NCI-H226 (cell line): ENCODE results near the gene APOL6.
"Not testable (repeated sequence)": the region's sequence is repeated elsewhere in the genome, so short reads cannot be mapped to it uniquely, and the experiment has no call there.

Source experiments
- DNase-seq: peaks from one replicate; pipeline ENCODE4 v3.0.0-alpha.2; 2015

The APOL6 gene

GRCh38 chr22:35618427-35619223 lies 29.6 kb upstream of the APOL6 start:
- no peak for DNase-seq

DNA sequence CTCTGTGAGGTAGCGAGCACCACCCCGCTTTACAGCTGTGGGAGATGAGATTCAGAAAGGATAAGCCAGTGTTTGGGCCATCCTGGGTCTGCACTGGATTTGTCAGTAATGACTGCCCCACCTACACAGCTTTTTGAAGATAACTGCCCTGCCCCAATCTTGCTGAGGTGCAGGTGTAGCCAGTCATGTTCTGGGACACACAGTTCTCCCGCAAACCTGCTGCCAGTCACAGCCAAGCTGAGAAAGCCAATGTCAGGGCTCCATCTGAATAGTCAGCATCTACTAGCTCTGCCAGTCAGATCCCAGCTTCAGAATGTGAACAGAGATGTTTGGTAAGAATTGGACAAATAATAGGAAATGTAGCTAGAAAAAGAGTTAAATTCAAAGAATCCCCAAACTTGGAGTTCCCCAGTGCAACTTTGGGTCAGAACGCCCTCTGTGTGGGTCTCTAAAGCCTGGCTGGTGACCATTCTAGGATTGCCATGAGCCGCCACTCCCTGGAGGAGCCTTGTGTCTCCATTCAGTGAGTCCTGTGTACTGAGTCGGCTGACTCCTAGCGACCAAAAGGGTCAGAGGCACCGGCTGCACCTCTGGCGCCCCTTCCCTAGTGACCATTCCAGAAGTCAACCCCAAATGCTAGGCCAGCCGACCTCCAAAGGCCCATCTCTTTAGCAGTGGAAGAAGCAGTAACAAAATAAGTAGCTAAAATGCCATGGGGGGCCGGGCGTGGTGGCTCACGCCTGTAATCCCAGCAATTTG lies 28.7 kb upstream of the APOL6 start:
- DNase-seq = no peak

GRCh38 chr22:35620624-35621251 lies 27.5 kb upstream of the APOL6 start:
- no peak for DNase-seq

DNA sequence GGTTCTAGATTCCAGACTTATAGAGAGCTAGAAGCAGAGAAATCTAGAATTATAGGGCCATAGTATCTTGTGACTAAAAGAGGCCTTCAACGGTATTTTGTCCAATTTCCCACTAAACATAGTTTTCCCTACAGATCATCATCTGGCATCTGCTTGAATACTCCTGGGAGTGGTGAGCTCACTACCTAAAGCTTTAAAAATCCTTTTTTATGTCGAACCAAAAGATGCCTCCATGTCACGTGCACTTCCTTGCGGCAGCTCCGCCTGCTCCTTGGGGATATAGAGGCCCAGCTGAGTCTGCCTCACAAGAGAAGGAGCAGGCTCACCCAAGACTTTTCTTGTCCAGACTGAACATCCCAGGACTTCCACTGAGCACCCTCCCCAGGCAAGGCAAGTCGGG lies 26.8 kb upstream of the APOL6 start:
- DNase-seq = no peak

DNA sequence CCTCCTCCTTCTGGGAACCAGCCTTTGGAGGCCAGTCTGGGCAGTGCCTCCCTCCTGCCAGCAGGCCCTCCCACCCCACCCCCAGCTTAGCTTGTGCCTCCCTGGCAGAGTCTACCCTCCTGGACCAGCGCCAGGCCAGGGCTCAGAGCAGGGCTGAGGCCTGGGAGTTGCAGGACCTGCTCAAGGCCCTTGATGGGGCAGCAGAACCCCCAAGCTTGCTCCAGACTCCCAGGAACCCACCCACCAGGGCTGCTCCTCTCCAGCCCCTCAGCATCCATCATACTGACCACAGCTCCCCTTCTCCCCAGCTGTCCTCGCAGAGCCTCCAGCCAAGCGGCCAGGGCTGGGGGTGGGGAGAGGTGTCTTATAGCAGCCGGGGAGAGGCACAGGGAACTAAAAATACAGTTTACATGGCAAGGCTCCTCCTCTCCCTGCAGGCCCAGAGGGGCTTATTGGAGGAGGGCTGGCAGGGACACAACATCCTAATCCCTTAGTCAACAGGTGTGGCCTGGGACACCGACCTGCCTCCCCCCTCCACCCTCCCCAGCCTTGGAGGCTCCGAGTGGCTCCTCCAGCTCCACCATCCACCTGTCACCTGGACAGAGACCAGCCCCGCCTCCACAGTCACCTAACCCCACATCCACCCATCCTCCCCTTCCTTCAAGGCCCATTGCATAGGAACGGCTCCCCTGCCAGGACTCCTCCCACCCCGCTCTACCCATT lies 25.9 kb upstream of the APOL6 start:
- DNase-seq = no peak

GRCh38 chr22:35623885-35624284 lies 24.4 kb upstream of the APOL6 start:
- not testable (repeated sequence) for DNase-seq

- DNase-seq = no peak
Measured at GRCh38 chr22:35624547-35624946, 23.7 kb upstream of the APOL6 start.

DNA sequence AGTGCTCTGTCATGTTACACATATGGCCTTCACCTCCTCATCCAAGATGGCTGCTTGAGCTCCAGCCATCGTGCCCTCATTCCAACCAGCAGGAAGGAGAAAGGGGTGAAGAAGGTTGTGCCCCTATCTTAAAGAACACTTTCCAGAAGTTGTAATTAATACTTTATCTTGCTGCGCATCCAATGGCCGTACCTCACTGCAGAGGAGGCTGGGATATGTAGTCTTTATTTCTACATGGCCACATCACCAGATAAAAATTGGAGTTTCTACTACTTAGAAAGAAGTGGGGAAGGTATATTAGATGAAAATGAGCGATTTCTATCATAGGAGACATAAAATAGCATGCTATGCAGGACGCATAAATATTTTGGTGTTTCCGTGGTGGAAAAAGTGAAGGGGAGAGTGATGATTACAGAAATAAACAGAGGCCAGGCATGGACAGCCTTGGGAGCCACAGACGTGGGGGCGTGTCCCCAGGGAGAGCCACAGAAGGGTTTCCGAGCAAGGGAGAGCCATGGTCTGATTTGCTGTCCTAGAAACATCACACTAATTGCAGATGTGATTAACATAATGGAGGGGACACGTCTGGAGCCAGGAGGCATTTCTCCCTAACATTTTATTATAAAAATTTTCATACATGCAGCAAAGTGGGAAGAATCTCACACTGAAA lies 22.3 kb upstream of the APOL6 start:
- DNase-seq = no peak

DNA sequence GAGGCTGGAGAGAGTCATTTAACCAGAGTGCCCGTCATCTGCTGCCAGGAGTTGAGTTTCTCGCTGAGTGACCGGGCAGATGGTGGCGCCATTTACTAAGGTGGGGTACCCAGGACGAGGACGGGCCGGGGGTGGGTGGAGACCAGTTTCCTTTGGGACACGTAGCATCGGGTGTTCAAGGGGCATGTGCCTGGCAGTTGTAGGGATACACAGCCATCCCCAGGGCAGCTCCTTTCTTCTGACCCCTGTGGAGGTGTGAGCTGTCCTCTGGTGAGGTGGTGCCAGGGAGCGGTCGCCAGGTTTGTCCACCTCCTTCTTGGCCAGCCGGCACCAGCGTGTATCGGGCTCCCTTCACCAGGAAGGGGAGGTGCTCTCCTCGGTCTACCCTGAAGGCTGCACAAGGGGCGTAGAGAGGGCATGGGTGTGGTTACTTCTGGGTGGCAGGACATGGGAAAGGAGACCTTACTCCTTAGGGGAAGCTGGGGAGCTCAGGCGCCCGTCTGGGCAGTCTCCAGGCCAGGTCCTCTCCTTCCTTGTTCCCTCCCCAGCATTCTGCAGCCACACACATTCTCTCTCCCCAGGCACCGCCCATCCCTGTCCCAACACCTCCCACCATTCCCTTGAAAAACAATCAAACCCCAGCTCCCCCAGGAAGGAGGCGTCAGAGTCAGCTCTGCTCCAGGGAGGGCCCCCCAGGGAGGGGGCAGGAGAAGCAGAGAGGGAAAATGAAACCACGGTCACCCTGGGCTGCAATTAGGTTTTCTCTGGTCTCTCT lies 20.8 kb upstream of the APOL6 start:
- DNase-seq = peak; percentile 86

DNA sequence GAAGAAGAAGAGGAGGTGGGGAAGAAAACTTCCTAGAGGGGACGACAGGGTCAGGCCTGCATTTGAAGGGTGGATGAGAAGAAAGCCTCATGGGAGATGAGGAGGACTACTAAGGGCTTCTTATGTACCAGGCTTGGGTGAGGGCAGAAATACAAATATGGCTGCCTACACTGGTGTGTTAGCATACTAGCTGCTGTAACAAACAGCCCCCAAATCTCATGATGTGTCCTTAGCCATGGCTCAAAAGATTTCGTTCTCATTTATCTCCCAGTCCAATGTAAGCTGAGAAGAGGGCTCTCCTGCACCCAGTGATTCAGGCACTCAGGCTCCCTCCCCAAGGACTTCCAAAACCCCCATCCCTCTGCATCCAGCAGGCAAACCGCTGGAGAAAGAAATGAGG lies 19.5 kb upstream of the APOL6 start:
- no peak for DNase-seq

DNA sequence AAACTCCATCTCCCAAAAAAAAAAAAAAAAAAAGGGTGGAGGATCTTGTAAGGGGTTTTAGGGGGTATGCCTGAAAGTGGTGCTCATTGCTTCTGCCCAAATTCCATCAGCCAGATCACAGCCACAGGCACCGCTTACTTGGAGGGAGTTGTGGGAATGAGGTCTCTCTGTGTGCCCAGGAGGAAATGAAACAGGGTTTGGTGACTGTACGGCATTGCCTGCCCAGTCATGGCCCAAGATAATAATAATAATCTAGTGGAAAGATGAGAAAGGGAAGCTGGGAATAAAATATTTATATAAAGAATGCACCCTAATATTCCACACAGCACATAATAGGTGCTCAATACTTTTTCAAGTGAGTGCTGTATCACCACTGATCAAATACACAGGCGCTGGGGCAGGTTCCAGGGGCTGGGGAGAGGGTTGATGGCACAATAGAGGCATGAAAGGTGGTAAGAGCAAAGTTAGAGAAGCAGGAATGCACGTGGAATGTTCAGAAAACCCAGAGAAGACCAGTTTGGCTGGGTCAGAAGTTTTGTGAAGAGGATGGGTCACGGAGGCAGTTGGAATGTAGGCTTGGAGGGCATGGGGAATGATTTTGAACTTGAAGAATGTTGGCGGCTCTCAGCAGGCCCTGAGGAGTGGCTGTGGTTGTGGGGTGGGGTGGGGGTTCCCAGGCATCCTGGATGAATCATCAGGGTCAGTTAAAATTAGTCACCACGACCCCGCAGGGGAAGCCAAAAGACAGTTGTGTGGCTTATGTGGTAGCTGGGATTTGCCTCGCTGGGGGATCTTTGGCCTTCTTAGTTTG lies 18.6 kb upstream of the APOL6 start:
- peak; percentile 90 for DNase-seq

DNA sequence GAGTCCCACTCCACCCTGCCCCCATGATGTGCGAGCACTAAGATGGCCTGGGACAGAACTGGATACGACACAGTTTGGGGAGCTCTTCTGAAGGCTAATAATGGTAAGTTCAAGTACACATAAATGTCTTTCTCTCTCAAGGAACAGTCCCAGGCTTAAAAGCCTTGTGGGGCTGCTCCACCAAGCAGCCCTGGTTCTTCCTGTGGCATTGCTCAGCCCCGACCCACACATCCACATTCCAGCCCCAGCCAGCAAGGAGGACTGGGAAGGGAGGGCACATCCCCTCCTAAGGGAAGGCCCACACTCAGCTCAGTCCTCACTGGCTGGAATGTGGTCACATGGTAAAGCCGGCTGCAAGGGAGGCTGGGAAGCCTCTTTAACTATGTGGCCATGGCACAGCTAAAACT lies 17.9 kb upstream of the APOL6 start:
- peak; percentile 72 for DNase-seq

- no peak for DNase-seq
Measured at GRCh38 chr22:35630891-35631290, 17.4 kb upstream of the APOL6 start.

DNA sequence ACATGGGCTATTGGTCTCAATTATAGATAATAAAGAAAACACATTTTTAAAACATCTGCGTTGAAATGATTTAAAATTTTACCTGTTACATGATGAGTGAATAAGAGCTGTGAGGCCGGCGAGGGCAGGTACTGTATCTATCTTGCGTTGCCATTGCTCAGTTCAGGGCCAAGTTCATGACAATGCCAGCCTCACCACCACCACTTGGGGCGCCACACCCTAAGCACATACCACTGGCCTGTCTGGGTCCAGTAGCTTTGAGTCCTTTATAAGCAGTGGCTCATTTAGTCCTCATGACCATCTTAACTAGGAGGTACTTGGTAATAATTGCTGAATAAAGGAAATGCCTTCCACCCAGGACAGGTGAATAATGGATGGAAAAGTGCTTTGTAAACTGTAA lies 16.6 kb upstream of the APOL6 start:
- no peak for DNase-seq

DNA sequence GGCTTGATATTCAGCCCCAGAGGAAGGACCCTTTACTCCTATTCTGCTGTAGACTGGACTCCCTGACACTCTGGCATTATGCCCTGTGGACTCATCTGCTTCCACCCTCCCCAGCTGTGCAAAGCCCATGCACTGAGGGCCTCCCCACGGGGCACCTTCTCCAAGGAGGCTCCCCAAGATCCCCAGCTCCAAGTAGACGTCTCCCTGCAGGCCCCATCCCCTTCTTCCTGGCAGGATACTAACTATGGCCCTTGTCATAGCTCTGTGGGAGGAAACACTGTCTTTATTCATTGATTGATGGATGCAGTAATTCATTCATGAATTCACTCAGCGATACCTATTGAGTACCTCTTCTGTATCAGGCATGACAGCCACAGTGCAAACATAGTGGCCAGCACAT lies 15.3 kb upstream of the APOL6 start:
- no peak for DNase-seq

DNA sequence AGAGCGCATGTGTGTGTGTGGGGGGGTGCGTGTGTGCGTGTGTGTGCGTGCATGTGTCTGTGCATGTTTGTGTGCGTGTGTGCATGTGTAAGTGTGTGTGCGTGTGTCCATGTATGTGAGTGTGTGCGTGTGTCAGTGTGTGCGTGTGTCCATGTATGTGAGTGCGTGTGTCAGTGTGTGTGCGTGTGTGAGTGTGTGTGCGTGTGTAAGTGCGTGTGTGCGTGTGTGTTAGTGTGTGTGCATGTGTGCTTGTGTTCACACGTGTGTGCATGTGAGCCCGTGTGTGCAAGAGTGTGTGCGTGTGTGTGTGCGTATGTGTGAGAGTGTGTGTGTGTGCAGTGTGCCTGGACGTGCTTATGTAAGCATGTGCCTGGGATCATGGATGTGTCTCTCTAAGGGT lies 14.7 kb upstream of the APOL6 start:
- DNase-seq = no peak

GRCh38 chr22:35634015-35634414 lies 14.2 kb upstream of the APOL6 start:
- no peak for DNase-seq

DNA sequence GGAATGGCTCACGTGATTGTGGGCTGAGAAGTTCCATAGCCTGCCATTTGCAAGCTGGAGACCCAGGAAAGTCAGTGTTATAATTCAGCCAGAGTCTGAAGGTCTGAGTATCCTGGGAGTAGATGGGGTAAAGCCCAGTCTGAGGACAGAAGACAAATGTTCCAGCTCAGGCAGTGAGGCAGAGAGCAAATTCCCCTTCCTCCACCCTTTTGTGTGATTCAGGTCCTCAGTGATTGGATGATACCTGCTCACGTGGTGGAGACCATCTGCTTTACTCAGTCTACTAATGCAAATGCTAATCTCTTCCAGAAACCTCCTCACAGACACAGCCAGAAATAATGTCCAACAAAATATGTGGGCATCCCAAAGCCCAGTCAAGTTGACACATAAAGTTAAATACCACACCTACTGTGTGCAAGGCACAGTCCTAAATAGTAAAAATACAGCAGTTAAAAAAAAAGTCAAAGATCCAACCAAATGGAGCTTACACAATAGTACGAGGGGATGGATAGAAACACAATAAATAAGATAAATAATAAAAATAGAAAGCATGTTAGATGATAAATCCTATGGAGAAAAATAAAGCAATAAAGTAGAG lies 13.2 kb upstream of the APOL6 start:
- DNase-seq = no peak

GRCh38 chr22:35637254-35637653 lies 11.0 kb upstream of the APOL6 start:
- DNase-seq = no peak

DNA sequence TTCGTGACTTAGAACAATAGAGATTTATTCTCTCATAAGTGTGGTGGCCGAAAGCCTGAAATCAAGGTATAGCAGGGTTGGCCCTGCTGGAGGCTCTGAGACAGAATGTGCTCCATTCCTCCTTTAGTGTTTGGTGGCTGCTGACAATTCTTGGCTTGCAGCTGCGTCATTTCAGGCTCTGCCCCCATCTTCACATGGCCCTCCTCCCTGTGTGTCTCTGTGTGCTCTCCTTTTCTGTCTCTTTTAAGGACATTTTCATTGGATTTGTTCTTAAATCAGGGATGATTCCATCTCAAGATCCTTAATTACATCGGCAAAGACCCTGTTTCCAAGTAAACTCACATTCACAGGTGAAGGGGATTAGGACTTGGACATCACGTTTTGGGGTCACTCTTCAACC lies 10.2 kb upstream of the APOL6 start:
- no peak for DNase-seq

- DNase-seq = no peak
Measured at GRCh38 chr22:35638410-35638809, 9.8 kb upstream of the APOL6 start.
